DOHH2 (cell line): ENCODE measurements around the gene COL13A1.

Experiments used
- EZH2phosphoT487 ChIP-seq: fragments of 200-600 bp; sonication (generic); IDR thresholded peaks from 2 replicates; pipeline ENCODE4 v1.6.1; 2017; ENCODE audit warnings: borderline replicate concordance, mild to moderate bottlenecking, antibody characterized with exemption, low read length, moderate library complexity, mixed read lengths
- TF ChIP-seq, protein P1 (sequence below): fragments of 200-600 bp; sonication (generic); IDR thresholded peaks from one replicate; pipeline ENCODE4 v1.5.1; 2014; ENCODE audit warnings: antibody characterized with exemption, mild to moderate bottlenecking, low read depth, low read length; ENCODE audit not compliant: poor library complexity, severe bottlenecking

DNA sequence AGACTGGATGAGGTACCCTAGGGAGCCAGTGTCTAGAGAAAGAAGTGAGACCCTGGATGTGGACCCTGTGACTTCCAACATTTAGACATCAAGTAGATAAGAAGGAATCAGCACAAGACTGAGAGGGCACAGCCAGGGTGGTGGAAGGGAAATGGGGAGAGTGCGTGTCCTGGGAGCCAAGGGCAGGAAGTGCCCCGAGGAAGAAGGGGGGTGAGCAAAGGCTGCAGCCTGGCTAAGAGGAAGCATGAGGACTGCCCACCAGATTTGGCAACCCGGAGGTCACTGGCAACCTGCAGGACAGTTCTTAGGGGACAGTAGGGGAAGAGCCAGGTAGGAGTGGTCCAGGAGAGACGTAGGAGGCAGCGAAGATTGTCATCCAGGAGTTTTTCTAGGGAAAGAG lies 14.8 kb downstream of the COL13A1 start:
- TF ChIP-seq, protein P1, sequence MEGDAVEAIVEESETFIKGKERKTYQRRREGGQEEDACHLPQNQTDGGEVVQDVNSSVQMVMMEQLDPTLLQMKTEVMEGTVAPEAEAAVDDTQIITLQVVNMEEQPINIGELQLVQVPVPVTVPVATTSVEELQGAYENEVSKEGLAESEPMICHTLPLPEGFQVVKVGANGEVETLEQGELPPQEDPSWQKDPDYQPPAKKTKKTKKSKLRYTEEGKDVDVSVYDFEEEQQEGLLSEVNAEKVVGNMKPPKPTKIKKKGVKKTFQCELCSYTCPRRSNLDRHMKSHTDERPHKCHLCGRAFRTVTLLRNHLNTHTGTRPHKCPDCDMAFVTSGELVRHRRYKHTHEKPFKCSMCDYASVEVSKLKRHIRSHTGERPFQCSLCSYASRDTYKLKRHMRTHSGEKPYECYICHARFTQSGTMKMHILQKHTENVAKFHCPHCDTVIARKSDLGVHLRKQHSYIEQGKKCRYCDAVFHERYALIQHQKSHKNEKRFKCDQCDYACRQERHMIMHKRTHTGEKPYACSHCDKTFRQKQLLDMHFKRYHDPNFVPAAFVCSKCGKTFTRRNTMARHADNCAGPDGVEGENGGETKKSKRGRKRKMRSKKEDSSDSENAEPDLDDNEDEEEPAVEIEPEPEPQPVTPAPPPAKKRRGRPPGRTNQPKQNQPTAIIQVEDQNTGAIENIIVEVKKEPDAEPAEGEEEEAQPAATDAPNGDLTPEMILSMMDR: no peak
- TF ChIP-seq EZH2phosphoT487: no peak
